Spinal cord (tissue), 10 donors: ENCODE data around the gene MIPOL1. TPM values are rescaled to one million over a fixed set of nuclear protein-coding genes. Genes with fewer than 3 reads are reported as not detected.
"Not testable (repeated sequence)": the region's sequence is repeated elsewhere in the genome, so short reads cannot be mapped to it uniquely, and the experiment has no call there.

Source experiments
- DNase-seq, 6 donors: peaks; one replicate each; pipeline versions ENCODE4 v3.0.0 to v3.0.0-alpha.2; 2013 to 2015; ENCODE audit warnings: low spot score in 6 of 6, low read depth in 4 of 6
- H3K27ac ChIP-seq: one replicate; pipeline ENCODE4 v1.5.1; 2013; ENCODE audit warnings: low read depth, low read length, control low read depth
- H3K27me3 ChIP-seq: one replicate; pipeline ENCODE4 v1.6.1; 2013; ENCODE audit warnings: low read length; ENCODE audit not compliant: control insufficient read depth, insufficient read depth
- H3K36me3 ChIP-seq: one replicate; pipeline ENCODE4 v1.6.1; 2013; ENCODE audit warnings: low read length; ENCODE audit not compliant: control insufficient read depth, insufficient read depth
- H3K4me1 ChIP-seq: one replicate; pipeline ENCODE4 v1.6.1; 2013; ENCODE audit warnings: low read length; ENCODE audit not compliant: control insufficient read depth, insufficient read depth
- H3K4me3 ChIP-seq: one replicate; pipeline ENCODE4 v1.5.1; 2013; ENCODE audit warnings: low read depth, low read length, control low read depth
- H3K9me3 ChIP-seq: one replicate; pipeline ENCODE4 v1.6.1; 2013; ENCODE audit warnings: low read length; ENCODE audit not compliant: control insufficient read depth, insufficient read depth
- WGBS: methylation state at CpG from one replicate; pipeline ENCODE4 v1.1.5; 2013; ENCODE audit warnings: missing lambda C conversion rate; ENCODE audit not compliant: insufficient coverage; 5-methylcytosine and 5-hydroxymethylcytosine counted together
- polyA plus RNA-seq, 2 donors: library from polyadenylated mRNA; unstranded; fragments of 120-200 nt; gene quantifications; one replicate each; pipeline ENCODE4 v1.2.1, GENCODE V29; 2013; ENCODE audit not compliant: insufficient read length in 2 of 2
- total RNA-seq, 2 donors: library from RNA; depleted of rRNA in 1 of 2; stranded (reverse); fragments of 120-200 nt in 1 of 2; fragments of >200 nt in 1 of 2; gene quantifications; one replicate each; pipeline versions ENCODE4 v1.2.3 to v1.2.4, GENCODE V29; 2013 to 2014
- donor health status: healthy.

Gene MIPOL1
- total and polyA plus RNA-seq, 4 donors, result 3.9 to 19.6 (median 11.0) TPM

- no CpG with 5 or more reads among the region's 2 CpGs for WGBS
- no peaks in the 10 kb centered on the region for H3K36me3 ChIP-seq
- no peaks in the 10 kb centered on the region for H3K4me1 ChIP-seq
- no peaks in the 10 kb centered on the region for H3K27me3 ChIP-seq
- no peaks in the 10 kb centered on the region for H3K9me3 ChIP-seq
- DNase-seq, result no peak
- no peak overlapping the region for H3K4me3 ChIP-seq
- H3K27ac ChIP-seq, result no peak overlapping the region
Measured at GRCh38 chr14:37272569-37272968, 74.8 kb downstream of the MIPOL1 start.

- no peak overlapping the region for H3K27ac ChIP-seq
- no CpG with 5 or more reads among the region's 1 CpG for WGBS
- H3K36me3 ChIP-seq, result no peaks in the 10 kb centered on the region
- no peaks in the 10 kb centered on the region for H3K4me1 ChIP-seq
- no peaks in the 10 kb centered on the region for H3K9me3 ChIP-seq
- DNase-seq, result no peak
- no peaks in the 10 kb centered on the region for H3K27me3 ChIP-seq
- H3K4me3 ChIP-seq, result no peak overlapping the region
Measured at GRCh38 chr14:37274652-37275051, 76.9 kb downstream of the MIPOL1 start.

GRCh38 chr14:37275963-37276362, 78.2 kb downstream of the MIPOL1 start:
- Histone ChIP-seq H3K4me1 (no peaks in the 10 kb centered on the region), H3K4me3 (no peak overlapping the region), H3K27me3 (no peaks in the 10 kb centered on the region), H3K9me3 (no peaks in the 10 kb centered on the region), H3K36me3 (no peaks in the 10 kb centered on the region), H3K27ac (no peak overlapping the region)
- DNase-seq, result no peak

- Histone ChIP-seq H3K4me1 (no peaks in the 10 kb centered on the region), H3K9me3 (no peaks in the 10 kb centered on the region), H3K4me3 (no peak overlapping the region), H3K27ac (no peak overlapping the region), H3K36me3 (no peaks in the 10 kb centered on the region), H3K27me3 (no peaks in the 10 kb centered on the region)
- no CpG with 5 or more reads among the region's 5 CpGs for WGBS
- peak in 1 of 6 donors; percentile 22 for DNase-seq
Measured at GRCh38 chr14:37278636-37279538, 81.2 kb downstream of the MIPOL1 start.

- H3K4me3 ChIP-seq, result no peak overlapping the region
- WGBS, result no CpG with 5 or more reads among the region's 2 CpGs
- DNase-seq, result no peak
- no peaks in the 10 kb centered on the region for H3K4me1 ChIP-seq
- H3K9me3 ChIP-seq, result no peaks in the 10 kb centered on the region
- no peak overlapping the region for H3K27ac ChIP-seq
- no peaks in the 10 kb centered on the region for H3K27me3 ChIP-seq
- no peaks in the 10 kb centered on the region for H3K36me3 ChIP-seq
Measured at GRCh38 chr14:37279818-37280217, 82.1 kb downstream of the MIPOL1 start.

- no peak overlapping the region for H3K27ac ChIP-seq
- H3K36me3 ChIP-seq, result no peaks in the 10 kb centered on the region
- H3K9me3 ChIP-seq, result no peaks in the 10 kb centered on the region
- H3K4me3 ChIP-seq, result no peak overlapping the region
- no peaks in the 10 kb centered on the region for H3K4me1 ChIP-seq
- H3K27me3 ChIP-seq, result no peaks in the 10 kb centered on the region
- DNase-seq, result peak in 1 of 6 donors; percentile 20
Measured at GRCh38 chr14:37284760-37285159, 87.0 kb downstream of the MIPOL1 start.

GRCh38 chr14:37285220-37285619, 87.5 kb downstream of the MIPOL1 start:
- no peaks in the 10 kb centered on the region for H3K36me3 ChIP-seq
- H3K27me3 ChIP-seq, result no peaks in the 10 kb centered on the region
- no peaks in the 10 kb centered on the region for H3K4me1 ChIP-seq
- no peak overlapping the region for H3K4me3 ChIP-seq
- no peak overlapping the region for H3K27ac ChIP-seq
- H3K9me3 ChIP-seq, result no peaks in the 10 kb centered on the region
- no CpG with 5 or more reads among the region's 5 CpGs for WGBS
- DNase-seq, result peak in 1 of 6 donors; percentile 32

GRCh38 chr14:37289688-37290087, 92.0 kb downstream of the MIPOL1 start:
- H3K27me3 ChIP-seq, result no peaks in the 10 kb centered on the region
- no peak overlapping the region for H3K4me3 ChIP-seq
- H3K4me1 ChIP-seq, result no peaks in the 10 kb centered on the region
- no peak for DNase-seq
- no peak overlapping the region for H3K27ac ChIP-seq
- H3K9me3 ChIP-seq, result no peaks in the 10 kb centered on the region
- no peaks in the 10 kb centered on the region for H3K36me3 ChIP-seq
- WGBS, result no CpG with 5 or more reads among the region's 2 CpGs

- H3K9me3 ChIP-seq, DNase-seq, H3K27me3 ChIP-seq, H3K4me3 ChIP-seq, H3K27ac ChIP-seq, H3K4me1 ChIP-seq, H3K36me3 ChIP-seq: not testable (repeated sequence)
- WGBS, result no CpG with 5 or more reads among the region's 1 CpG
Measured at GRCh38 chr14:37295262-37295661, 97.5 kb downstream of the MIPOL1 start.

GRCh38 chr14:37311252-37311651, 113.5 kb downstream of the MIPOL1 start:
- no peak for DNase-seq
- Histone ChIP-seq H3K4me3 (no peak overlapping the region), H3K4me1 (no peaks in the 10 kb centered on the region), H3K9me3 (no peaks in the 10 kb centered on the region), H3K27me3 (no peaks in the 10 kb centered on the region), H3K27ac (no peak overlapping the region), H3K36me3 (no peaks in the 10 kb centered on the region)
- no CpG with 5 or more reads among the region's 1 CpG for WGBS
